GM19043 (cell line): ENCODE results near the gene ANKRD10.

Source experiments
- ATAC-seq: cut with Tn5 transposase; IDR thresholded peaks from one replicate; pipeline ENCODE4 v1.9.1; 2021; ENCODE audit warnings: low read depth; ENCODE audit not compliant: unreplicated experiment

Gene ANKRD10

GRCh38 chr13:110835721-110836604 lies 78.9 kb downstream of the ANKRD10 start:
- ATAC-seq = no peak

DNA sequence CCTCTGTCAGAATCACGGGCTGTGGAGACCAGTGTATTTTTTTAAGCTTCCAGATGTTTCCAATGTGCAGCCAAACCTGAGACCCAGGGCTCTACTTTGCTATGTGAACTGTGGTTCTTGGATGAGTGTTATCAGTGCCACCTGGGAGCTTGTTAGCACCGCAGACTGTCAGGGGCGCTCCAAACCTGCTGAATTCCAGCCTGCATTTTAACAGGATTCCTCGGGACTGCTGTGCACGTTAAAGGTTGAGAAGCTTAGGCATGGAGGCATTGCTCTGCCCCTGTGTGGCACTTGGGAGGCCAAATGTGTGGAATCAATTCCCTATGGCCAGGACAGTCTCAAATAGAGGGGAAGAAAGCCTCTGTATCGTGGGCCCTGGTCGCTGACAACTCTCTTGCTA lies 80.3 kb downstream of the ANKRD10 start:
- no peak for ATAC-seq

DNA sequence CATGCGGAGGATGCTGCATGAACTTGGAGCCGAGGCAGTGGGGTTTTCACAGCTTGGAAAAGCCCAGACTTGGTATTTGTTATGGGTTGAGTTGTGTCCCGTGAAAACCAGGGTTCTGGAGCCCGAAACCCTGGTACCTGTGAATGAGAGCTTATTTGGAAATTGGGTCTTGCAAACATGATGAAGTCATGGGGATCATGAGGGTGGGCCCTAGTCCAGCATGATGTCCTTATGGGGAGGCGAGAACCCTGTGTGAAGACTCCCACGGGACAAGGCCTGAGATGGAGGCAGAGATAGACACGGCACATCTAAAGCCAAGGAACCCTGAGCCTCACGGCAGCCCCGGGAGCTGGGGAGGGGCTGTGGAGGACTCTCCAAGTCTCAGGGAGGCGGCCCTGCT lies 82.3 kb downstream of the ANKRD10 start:
- no peak for ATAC-seq

DNA sequence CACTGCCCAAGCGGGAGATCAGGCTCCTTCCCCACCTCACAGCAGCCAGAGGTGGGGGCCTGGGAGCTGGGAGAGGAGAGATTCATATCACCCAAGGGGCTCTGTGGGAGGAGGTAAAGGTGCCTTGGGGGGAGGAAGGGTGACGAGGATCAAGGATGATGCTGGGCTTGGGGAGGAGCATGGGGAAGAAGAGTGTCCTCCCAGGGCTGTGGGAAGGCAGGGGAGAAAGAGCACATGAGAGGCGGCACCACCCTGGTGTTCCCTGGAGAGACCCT lies 82.7 kb downstream of the ANKRD10 start:
- ATAC-seq = no peak

DNA sequence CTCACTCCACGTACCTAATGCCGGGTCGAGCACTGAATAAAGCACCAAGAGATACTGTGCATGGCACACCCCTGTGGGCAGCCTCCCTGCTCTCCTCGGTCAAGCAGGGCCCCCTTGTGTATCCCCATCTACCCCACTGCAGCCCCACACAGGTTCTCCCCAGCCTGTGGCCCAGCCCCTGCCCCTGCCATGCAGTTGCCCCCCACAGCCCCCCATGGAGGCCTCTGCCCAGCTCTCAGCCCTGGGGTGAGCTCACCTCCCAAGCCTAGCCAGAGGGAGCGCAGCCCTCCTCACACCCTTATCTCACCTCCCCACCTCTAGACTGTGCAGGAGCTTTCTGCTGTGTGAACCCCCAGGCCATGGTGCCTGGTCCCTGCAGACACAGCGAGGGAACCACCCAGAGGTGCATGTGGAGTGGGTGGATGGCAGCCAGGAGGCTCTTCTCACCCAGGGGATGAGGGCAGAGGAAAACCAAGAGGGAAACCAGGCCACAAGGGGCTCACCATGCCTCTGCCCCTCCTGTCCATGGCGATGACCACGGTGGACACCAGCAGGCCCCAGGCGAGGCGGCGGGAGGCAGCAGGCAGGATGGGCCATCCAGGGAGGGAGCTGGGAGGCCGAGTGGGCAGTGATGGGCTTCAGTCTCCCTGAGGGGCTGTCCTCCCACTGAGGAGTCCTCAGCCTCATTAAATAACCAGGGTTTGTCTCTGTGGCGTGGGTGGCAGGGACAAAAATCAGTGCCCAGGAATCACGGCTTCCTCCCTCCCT lies 83.2 kb downstream of the ANKRD10 start:
- no peak for ATAC-seq

- no peak for ATAC-seq
Observed at GRCh38 chr13:110830800-110831371, 84.0 kb downstream of the ANKRD10 start.

DNA sequence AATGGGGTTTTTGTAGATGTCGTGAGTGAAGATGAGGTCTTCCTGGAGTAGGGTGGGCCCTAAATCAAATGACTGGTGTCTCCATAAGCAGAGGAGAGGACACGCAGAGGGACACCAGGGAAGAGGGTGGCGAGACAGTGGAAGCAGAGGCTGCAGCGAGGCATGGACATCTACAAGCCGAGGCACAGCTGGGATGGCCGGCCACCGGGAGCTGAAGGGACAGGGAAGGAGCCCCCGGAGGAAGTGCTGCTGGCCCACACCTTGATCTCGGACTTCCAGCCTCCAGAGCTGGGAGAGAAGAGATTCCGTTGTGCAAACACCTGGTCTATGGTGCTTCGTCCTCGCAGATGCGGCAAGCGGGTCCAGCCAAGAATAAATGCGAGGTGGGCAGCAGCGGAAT lies 84.5 kb downstream of the ANKRD10 start:
- ATAC-seq = no peak

GRCh38 chr13:110829486-110829885 lies 85.4 kb downstream of the ANKRD10 start:
- no peak for ATAC-seq

GRCh38 chr13:110828705-110829104 lies 86.2 kb downstream of the ANKRD10 start:
- no peak for ATAC-seq
